Kasumi-1 (cell line): Measurements from ENCODE around the gene MYH7.
"Not testable (repeated sequence)": the region's sequence is repeated elsewhere in the genome, so short reads cannot be mapped to it uniquely, and the experiment has no call there.

Source experiments
- DNase-seq, 2 experiments: peaks; one replicate each; lab custom pipeline; 2025; lab: John Stamatoyannopoulos, UW

Gene MYH7

DNA sequence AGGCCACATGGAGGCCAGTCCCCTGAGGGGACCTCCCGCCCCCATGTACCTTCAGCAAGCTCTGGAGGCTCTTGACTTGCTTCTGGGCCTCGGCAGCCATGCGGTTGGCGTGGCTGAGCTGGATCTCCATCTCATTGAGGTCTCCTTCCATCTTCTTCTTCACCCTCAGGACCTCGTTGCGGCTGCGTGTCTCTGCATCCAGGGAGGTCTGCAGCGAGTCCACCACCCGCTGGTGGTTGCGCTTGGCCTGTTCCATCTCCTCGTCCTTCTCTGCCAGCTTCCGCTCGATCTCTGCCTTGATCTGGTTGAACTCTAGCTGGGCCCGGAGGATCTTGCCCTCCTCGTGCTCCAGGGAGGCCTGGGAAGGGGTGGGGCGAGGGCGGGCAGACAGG lies 49.2 kb downstream of the MYH7 start:
- DNase-seq: not testable (repeated sequence)

DNA sequence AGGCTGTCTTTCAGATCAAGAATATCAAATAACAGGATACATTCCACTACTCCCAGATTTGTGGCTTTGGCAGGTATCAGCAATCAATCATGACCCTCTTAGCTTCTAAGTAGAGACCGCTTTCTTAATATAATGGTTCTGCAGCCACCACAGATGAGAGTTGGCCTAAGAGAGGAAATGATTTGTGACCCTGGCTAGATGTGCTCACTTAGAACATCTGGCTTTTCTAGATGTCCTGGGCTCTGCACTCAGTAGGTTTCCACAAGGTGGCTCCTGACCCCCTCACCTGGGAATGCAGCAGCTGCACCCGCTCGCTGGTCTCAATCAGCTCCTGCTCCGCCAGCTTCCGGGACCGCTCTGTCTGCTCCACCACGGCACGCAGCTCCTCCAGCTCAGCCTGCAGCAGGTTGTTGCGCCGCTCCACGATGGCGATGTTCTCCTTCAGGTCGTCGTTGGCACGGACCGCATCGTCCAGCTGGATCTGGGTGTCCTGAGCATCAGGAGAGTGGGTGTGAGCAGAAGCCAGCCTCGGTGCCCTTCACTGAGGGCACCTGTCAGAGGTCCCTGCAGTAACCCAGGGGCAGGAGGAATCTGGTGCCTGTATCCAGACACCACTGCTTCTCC lies 49.7 kb downstream of the MYH7 start:
- DNase-seq: no peak

DNA sequence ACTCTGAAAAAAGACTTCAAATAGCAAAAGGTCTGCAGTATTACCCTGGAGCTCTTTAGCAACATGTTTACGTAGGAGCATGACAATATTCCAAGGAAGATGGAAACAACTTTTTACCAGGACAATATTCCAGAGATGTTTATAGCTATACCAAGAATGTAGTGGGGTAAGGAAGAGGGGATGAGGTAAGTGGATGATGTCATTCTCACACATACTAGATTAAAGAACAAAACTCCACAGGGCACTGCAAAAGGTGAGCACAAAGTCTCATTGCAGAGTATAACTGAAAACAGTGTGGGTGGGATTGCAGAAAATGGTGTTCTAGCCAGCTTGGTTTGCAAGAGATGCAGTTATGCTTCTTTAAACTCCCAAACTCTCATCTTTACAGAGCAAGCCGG lies 50.2 kb downstream of the MYH7 start:
- no peak for DNase-seq

DNA sequence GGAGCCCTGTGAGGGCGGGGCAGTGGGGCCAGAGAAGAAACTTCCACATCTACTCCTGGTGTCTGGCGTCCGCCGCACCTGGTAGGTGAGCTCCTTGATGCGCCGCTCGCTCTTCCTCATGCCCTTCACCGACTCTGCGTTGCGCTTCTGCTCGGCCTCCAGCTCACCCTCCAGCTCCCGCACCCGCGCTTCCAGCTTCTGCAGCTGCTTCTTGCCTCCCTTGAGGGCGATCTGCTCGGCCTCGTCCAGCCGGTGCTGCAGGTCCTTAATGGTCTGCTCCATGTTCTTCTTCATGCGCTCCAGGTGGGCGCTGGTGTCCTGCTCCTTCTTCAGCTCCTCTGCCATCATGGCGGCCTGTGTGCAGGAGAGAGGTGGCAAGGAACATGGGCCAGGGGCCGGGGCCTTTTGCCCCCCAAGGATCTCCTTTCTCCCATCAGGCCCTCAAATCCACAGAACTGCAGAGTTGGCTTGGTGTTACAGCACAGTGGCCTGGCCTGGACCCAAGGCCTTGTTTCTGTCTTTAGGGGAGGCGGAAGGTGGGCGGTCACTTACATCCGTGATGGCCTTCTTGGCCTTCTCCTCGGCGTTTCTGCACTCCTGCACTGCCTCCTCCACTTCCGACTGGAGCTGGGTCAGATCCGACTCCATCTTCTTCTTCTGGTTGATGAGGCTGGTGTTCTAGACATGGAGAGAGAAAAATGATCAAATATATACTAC lies 50.9 kb downstream of the MYH7 start:
- no peak for DNase-seq

DNA sequence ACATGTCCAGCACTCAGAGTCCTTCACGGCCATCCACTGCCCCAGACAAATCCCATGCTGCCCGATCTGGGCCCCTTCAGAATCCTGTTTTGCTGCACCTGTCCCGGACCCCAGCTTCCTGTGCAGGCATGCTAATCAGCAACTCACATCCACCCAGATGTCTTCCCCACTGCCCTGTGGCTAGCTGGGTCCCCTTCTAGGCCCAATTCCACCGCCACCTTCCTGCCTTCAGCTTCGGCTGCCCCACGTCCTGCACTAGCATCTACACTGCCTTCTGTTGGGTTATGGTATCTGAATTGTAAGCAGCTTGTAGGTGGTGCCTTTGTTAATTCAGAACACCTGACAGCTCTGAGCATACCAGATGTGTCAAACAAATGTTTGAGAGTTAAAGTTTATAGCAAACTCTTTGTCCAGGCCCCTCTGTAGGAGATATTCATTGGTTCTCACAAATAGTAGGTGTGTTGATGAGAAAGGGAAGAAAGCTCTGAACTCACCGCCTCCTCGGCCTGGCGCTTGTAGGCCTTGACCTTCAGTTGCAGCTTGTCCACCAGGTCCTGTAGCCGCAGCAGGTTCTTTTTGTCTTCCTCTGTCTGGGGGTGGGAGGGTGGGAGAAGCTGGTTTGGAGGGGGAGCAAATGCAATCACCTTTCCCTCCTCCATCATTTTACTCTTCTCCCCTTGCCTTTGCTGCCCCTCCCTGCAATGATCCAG lies 52.6 kb downstream of the MYH7 start:
- DNase-seq: no peak

DNA sequence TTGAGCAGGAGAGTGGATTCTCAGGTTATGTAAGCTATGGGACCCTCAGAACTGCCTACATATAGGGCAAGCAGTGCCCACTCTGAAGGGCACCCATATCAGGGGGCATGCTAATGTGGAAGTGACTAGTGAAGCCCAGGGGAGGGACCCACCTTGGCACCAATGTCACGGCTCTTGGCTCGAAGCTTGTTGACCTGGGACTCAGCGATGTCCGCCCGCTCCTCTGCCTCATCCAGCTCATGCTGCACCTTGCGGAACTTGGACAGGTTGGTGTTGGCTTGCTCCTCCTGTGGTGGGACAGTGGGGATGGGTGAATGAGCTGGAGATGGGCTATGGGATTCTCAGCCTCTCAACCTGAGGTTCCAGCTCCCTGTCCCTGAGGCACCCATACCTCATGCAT lies 53.2 kb downstream of the MYH7 start:
- no peak for DNase-seq

DNA sequence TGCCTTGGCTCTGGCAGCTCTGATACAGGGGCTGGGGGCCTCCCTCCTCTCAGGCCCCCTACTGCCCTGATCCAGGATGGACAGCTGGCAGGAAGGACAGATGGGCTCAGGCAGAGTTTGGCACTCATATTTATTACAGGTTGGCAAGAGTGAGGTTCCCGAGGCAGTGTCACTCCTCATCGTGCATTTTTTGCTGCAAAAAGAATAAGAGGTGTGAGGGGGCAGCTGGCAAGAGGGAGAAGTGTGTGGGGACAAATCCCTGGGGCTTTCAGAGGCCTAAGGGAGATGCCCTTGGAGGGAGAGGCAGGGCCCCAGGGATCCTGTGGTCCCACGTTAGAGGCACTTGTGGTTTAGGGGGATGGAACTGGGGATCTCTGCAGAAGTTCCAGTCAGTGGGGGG lies 53.6 kb downstream of the MYH7 start:
- peak in 1 of 2 experiments; percentile 66 for DNase-seq

DNA sequence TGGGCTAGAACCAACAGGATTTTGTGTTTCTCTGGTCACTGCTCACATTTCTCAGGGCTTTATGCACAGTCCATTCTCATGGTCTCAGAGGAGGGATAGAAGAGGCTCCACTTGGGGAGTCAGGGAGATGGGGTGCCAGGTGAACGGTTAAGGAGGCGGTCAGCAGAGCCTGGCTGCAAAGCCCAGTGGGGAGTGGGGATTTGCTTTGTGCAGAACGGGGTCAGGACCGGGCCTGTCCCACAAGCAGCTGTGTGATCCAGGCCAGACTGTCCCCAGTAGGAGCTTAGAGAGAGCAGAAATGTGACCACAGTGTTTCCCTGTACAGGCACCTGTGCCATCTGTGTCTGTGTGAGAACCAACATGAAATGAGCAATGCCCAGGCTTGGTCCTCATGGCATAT lies 54.5 kb downstream of the MYH7 start:
- DNase-seq: no peak

DNA sequence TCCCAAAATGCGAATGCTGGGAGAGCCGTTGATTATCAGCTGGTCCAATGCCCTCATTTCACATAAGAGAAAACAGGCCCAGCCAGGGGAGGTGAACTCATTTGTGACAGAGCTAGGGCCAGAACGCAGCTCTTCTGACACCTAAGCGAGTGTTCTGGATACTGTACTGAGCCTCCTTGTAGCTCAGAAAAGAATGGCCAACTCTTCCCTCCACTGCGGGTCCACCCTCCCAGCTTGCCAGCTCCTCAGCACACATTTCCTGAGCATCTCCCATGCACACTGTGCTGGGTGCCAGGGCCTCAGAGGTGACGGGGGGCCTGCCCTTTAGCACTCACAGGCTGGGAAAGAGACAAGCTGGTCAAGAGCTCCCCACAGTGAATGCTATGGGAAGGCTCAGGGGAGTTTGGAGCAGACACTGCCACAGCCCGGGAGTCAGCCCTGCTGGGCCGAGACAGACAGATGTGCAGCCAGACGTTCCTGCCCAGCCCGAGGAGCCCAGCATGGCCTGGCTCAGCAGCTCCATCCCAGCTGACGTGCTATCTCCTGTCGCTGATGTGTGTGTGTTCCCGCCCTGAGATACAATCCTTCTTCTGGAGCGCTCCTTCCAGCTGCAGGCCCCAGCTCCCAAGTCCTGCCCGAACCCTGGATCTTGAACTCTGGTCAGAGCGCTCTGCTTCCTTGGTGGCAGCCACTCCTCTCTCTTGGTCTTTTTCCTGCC lies 55.1 kb downstream of the MYH7 start:
- DNase-seq: no peak

DNA sequence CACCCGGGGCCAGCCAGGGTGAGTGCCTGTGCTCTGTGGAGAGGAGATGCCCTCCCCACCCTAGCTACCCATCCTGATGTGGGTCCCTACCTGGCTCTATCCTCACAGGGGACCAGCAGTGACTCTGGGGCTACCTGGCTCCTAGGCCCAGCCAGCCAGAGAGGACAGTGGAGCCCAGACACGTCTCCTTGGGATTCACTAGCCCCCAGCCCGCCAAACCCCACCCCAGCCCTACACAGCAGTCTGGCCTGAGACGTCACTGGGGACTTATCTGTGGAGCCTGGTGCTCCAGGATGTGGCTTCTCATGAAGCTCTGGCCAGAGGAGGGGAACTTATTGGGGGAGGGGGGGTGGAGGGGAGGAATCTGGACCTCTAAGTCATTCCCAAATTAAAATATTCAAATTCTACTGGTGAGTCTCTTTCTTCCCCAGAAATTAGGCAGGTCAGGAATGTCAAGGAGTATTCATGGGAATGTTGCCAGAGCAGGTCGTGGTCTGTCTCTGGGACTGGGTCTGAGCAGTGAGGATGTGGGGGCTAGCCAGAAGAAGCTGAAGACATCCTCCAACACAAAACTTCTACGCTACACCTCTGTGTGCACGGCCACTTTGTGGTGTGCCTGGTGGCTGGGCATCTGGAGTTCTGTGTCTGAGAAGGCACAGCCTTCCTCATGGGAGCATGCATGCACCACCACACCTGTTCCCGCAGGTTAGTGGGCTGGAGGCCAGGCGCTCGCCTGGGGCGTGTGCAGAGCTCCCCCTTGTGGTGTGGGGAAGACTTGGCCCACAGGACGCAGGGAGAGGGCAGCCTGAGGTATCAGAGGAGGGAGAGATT lies 55.9 kb downstream of the MYH7 start:
- peak; percentile 16 to 41 for DNase-seq

DNA sequence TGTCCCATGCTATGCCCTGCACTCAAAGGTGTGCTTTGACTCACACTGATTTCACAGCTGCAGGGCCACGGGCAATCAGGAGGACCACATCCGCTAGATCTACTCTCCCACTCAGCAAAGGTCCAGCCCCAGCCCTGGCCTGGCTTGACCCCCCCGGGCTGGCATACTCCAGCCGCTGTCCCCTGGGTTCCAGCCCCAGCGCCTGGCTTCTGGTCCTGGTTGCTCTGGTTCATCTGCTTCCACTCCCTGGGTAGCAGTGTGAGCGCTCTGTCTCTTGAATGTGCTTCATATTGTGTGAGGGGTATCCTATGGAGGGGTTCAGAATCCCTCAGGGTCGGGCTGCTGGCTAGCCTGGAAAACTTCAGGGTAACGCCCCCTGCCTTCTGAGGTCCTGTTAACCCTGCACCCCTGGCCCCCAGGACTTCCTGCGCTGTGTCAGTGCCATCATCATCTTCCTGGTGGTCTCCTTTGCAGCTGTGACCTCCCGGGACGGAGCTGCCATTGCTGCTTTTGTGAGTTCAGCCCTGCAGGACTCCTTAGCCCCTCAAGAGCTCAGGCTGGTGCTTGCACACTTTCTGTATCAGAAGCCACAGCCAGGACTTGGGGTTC lies 56.7 kb downstream of the MYH7 start:
- DNase-seq: no peak

DNA sequence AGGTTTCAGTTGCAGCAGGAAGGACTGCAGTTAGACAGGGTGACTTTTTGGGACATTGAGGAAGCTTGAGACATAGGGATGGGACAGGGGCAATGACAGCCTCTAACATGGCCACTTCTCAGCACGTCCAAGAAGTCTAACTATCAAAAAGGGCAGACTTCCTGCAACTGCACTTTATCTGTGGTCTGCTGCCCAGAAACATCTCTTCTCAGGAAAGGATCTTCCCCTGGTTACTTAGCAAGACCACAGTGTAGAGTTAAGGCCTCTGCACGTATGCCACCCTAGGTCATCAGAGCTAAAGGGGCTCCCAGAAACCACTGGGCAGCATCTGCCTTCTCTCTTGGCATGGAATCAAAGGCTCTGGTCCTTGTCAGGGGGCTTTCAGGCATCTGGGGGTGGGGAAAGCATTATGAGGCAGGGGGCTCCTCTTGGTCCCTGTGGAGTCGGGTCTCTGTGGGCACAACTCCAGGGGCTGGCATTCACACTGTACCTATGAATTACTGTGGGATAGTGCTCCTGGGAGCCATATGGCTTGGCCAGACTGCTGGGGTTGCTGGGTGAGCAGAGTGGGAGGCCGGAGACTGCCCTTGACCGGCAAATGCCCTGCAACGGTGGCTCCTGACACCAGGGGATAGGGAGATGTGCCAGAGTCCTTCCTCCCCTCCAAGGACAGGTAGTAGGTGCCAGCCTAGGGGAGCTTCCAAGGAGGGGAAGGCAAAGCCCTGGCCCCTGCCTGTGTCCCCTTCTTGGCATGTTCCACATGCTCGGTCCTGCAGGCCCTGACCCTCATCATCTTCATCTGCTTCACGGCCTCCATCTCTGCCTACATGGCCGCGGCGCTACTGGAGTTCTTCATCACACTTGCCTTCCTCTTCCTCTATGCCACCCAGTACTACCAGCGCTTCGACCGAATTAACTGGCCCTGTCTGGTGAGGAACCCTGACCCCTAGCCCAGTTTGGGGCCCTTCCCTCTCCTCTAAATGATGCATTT lies 57.6 kb downstream of the MYH7 start:
- DNase-seq: no peak

DNA sequence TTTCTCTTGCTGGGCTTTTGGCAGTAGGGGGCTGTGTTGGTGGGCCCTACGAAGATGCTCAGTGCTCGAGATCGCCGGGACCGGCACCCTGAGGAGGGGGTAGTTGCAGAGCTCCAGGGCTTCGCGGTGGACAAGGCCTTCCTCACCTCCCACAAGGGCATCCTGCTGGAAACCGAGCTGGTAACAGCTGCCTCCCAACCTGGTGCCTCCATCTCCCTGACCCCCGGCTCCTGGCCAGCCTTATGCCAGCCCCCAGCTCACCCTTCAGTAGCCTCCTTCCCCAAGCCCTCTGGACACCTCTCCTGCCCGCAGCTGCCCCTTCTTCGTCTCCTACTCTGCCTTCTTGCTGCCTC lies 58.3 kb downstream of the MYH7 start:
- no peak for DNase-seq

DNA sequence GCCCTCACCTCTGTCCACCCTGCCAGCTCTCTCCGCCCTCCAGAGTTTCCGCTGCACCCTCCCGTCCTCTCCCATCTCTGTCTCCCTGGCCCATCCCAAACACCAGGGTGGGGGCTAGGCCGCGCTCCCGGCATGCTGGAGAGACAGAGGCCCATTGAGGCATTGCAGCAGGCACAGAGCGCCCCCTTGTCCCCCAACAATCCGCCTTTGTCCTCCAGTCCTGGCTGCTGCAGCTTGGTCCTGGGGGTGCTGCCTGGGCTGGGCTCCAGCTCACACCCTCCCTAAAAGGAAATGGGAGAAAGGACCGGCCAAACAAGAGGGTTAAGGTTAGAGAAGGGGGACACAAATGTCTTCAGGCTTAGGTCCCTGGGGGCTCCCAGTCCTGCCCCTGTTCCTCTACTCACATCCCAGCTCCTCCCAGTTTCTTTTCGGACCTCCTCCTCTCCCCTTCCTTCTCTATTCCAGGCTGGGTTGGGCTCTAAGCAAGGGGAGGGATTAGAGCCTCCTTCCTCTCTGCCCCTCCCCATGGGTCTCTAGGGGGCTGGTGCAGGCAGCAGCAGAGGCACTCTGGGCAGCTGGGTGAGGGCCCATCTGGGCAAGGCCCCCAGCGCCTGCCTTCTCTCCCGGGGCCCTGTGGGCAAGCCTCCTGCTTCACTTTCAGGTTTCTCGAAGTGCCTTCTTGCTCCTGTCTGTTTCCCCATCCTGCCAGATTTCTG lies 58.8 kb downstream of the MYH7 start, which contains the start of gene CMTM5:
TSS of gene CMTM5 (plus strand) at position 565 of the 716 bp plus-strand sequence. CDS start 206 bp downstream, outside the sequence.
- DNase-seq: no peak

DNA sequence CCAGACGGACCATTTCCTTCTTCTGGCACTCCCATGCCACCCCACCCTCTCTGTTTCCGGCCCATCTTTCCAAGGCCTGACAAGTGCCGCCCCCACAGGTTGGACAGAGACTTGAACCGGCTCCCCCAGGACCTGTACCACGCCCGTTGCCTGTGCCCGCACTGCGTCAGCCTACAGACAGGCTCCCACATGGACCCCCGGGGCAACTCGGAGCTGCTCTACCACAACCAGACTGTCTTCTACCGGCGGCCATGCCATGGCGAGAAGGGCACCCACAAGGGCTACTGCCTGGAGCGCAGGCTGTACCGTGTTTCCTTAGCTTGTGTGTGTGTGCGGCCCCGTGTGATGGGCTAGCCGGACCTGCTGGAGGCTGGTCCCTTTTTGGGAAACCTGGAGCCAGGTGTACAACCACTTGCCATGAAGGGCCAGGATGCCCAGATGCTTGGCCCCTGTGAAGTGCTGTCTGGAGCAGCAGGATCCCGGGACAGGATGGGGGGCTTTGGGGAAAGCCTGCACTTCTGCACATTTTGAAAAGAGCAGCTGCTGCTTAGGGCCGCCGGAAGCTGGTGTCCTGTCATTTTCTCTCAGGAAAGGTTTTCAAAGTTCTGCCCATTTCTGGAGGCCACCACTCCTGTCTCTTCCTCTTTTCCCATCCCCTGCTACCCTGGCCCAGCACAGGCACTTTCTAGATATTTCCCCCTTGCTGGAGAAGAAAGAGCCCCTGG lies 59.8 kb downstream of the MYH7 start:
- no peak for DNase-seq

DNA sequence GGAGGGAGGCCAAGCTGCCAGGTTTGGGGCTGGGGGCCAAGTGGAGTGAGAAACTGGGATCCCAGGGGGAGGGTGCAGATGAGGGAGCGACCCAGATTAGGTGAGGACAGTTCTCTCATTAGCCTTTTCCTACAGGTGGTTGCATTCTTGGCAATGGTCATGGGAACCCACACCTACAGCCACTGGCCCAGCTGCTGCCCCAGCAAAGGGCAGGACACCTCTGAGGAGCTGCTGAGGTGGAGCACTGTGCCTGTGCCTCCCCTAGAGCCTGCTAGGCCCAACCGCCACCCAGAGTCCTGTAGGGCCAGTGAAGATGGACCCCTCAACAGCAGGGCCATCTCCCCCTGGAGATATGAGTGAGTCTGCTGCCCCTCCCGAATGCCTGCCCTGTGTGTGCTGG lies 62.4 kb downstream of the MYH7 start:
- no peak for DNase-seq

DNA sequence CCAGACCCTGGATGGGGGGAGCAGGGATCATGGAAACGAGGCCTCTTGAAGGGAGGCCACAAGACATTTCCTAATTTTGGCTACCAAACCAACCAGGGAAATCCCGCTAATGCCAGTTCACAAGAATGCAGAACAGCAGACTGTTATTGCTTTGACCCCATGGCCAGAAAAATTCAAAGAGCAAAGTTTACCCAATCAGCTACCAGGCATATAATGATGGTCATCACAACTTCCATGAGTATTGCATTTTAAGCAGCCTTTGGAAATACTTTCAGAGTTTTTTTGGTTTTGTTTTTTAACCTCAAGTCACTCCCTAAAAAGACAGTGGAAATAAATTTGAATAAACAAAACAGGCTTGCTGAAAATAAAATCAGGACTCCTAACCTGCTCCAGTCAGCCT lies 63.0 kb downstream of the MYH7 start, which contains the start of gene IL25:
TSS of gene IL25 (plus strand) at position 301 of the 400 bp plus-strand sequence.
- DNase-seq: no peak

DNA sequence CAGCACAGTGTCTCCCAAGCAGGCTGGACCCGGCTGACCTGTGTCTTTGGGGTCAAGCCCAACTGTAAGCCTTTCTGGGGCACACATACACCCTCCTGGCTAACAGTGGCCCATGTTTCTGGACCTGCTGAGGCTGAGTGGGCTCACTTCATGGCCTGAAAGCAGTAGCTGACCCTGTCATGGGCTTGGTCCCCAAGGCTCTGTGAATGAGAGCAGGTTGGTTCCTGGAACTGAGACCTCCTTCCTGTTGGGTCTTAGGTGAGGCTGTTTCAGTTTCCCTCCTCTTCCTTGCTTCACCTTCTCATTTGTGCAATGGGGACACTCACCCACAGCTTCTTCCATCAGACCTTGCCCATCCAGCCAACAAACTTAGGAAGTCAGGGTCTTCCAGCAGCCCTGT lies 63.6 kb downstream of the MYH7 start:
- no peak for DNase-seq

DNA sequence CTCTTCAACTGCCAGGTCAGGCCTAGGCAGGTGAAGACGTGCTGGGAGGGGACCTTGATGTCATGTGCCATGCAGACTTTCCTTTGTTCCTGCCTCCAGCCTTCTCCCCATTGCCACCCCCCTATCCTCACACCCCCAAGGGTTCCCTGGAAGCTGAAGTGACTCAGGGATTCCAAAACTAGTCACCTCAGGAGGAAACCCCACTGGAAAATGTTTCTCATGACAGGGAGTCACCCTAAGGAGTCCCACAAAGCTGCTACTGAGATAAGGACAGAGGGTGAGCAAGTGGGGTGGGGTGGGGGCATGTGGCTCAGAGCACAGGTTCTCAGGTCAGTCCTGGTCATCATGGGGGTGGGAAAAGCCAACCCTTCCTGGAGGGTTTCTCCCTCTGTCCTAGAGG lies 65.2 kb downstream of the MYH7 start:
- DNase-seq: no peak
